GM18858 (cell line): ENCODE results near the gene LYPD8.
"Not testable (repeated sequence)": the region's sequence is repeated elsewhere in the genome, so short reads cannot be mapped to it uniquely, and the experiment has no call there.

Experiments used
- ATAC-seq: cut with Tn5 transposase; IDR thresholded peaks from one replicate; pipeline ENCODE4 v1.9.1; 2021; ENCODE audit not compliant: unreplicated experiment

LYPD8 gene, protein sequence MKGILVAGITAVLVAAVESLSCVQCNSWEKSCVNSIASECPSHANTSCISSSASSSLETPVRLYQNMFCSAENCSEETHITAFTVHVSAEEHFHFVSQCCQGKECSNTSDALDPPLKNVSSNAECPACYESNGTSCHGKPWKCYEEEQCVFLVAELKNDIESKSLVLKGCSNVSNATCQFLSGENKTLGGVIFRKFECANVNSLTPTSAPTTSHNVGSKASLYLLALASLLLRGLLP

DNA sequence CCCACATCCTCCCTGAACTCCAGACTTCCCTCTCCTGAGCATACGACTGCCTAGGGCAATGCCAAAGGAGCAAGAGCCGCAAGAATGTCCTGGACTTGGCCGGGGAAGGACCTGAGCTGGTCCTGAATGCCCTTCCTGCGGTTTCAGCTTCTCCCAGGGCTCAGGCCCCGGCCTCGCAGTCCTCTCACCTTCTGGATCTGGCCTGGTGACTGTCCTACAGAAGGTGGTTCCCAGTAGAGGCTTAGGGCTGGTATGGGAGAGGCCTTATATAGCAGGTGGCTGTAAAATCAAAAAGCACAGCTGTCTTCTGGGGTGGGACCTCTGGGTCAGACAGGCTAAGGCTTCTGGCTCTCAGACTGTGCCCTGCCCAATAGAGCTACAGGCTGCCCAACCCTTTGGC lies at the start of gene LYPD8:
Gene LYPD8 (minus strand): TSS at position 243 of the 400 bp plus-strand sequence. CDS start 4,678 bp downstream, outside the sequence.
- ATAC-seq, result no peak

DNA sequence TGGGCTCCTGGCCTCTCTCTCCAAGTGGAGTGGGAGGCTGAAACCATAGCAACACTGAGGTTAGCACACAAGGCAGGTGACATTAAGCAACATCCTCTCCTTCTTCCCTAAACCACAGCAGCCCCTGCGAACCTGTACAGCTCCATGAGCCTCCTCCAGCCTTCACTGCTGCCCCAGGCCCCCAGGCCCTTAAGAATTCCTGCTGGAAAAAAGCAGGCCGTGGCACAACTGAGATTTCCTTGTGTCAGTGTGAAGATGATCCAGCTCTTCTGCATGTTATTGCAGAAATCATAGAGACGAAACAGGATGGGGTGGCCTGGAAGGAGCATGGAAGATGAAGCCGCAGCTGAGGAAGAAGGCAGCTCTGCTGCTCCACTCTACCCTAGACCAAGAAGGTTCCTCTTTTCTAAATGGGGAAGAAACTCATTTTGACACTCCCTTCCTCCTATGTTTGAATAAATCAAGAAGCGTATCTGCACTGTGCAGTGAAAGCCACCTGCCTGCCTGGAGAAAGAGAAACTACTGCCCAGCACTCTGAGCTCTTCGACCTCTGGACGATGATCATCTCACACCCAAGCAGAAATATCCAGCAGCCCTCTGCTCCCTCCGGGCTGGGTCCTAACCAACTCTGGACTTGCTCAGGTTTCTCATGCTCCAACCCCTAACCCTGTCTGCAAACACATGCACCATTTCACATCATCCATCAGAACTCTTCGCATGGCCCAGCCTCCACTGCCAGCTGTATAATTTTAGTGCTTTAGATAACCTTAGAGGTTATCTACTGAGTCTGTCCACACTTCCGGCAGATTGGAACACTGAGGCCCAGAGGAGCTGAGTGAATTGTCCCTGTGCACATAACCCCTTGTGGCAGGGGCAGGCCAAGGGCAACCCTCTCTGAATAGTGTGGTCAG lies 49.5 kb upstream of the LYPD8 start:
- ATAC-seq, result peak; percentile 94

DNA sequence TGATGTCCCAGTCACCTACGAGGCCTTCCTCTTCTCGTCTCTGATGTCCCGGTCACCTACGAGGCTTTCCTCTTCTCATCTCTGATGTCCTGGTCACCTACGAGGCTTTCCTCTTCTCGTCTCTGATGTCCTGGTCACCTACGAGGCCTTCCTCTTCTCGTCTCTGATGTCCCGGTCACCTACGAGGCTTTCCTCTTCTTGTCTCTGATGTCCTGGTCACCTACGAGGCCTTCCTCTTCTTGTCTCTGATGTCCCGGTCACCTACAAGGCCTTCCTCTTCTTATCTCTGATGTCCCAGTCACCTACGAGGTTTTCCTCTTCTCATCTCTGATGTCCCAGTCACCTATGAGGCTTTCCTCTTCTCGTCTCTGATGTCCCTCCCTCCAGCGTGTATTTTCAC lies 47.9 kb upstream of the LYPD8 start:
- ATAC-seq, result not testable (repeated sequence)

DNA sequence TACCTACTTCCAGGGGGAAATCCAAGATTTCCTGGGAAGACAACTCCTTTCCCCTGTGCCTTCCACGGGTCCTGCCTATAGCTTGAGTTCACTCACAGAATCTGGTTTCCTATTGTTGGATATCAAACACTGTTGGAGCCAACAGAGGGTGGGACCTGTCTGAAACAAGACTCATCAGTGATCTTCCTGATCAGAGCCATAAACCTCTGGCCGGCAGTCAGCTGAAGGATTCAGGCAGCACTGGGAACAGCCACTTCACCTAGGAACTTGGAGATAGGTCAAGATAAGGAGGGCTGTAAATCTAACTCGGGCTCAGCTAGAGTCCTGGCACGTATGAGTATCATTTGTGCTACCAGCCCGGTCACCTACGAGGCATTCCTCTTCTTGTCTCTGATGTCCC lies 46.9 kb upstream of the LYPD8 start:
- ATAC-seq, result no peak

DNA sequence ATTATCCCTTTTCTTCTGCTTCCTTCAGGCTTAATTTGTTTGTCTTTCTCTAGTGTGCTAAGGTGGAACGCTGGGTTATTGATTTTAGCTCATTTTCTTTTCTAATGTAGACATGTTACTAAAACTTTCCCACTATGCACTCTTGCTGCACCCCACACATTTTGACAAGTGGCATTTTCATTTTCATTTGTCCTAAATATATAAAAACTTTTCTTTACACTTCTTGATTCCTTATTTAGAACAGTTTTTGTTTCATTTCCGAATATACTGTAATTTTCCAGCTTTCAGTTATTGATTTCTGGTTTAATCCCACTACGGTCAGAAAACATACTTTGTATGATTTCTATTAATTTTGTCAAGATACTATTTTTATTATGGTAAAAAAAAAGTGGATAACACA lies 44.9 kb upstream of the LYPD8 start:
- no peak for ATAC-seq

DNA sequence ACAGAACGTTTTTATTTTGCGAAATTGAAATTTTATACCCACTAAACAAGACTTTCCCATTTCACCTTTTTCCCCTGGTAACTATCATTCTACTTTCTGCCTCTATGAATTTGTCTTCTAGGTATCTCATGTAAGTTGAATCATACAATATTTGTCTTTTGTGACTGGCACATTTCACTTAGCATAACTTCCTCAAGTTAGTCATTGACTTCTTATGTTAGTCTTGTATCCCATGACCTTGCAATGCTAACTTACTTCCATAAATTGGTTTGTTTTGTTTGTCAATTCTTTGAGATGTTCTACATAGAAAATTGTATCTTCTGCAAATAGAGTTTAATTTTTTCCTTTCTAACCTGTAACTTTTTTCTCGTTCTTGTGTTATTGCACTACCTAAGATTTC lies 43.2 kb upstream of the LYPD8 start:
- ATAC-seq, result no peak

DNA sequence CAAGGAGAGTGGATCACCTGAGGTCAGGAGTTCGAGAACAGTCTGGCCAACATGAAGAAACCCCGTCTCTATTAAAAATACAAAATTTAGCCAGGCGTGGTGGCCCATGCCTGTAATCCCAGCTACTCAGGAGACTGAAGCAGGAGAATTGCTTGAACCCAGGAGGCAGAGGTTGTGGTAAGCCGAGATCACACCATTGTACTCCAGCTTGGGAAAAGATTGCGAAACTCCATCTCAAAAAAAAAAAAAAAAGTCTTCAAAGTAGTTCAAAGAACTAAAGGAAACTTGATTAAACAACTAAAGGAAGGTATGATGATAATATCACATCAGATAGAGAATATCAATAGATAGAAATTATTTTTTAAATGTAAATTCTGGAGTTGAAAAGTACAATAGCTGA lies 39.1 kb upstream of the LYPD8 start:
- not testable (repeated sequence) for ATAC-seq

DNA sequence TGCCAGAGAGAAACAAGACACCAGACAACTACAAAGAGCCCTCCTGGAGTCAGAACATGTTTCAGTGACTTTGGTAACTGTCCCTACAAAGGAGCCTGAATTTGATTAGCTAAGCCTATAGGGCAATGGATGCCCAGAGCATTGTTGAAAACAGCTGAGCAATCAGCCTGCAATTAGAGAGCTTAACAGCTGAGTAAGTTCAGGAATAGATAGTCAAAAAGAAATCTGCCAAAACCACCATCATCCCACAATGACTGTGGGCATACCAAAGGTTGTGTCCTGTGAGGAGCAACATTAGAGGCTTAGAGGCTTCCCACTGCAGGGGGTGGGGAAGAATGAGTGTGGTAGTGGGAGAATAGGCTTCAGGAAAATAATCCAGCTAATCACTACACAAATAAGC lies 38.0 kb upstream of the LYPD8 start:
- peak; percentile 95 for ATAC-seq

DNA sequence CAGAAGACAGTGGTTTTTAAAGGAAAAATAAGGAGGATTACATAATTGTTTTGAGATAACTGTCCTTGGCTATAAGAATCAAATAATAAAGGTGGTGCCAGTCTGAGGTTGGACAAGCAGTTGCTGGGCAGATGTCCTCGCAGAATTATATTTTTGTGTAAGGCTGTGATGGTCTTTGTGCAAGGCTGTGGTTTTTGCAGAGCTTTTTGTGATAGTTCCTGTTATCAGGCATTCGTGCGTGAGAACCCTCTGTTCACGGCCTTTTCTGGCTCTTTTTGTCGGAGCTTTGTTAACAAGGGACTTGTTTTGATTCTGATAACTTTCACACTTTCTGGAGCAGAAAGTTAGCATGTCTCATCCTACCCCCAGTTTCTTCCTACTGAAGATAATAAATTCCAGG lies 36.8 kb upstream of the LYPD8 start:
- peak; percentile 34 for ATAC-seq

DNA sequence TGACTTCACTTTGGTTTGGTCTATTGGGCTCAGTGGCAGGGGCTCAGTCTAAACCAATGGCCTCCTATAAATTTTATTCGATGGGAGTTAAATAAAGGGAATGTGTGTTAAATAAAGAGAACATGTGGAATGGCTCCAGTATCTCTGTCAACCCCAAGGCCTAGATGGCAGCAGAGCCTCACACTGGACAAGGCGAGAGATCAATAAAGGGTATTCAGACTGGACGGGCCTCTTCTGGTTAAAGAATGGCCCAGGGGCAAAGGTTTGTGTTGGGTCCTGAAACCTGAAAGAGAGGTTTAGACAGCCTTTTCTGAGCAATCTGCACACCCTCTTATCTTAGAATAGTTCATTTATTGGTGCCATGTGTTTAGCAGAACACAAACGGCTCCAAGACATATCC lies 35.5 kb upstream of the LYPD8 start:
- no peak for ATAC-seq

DNA sequence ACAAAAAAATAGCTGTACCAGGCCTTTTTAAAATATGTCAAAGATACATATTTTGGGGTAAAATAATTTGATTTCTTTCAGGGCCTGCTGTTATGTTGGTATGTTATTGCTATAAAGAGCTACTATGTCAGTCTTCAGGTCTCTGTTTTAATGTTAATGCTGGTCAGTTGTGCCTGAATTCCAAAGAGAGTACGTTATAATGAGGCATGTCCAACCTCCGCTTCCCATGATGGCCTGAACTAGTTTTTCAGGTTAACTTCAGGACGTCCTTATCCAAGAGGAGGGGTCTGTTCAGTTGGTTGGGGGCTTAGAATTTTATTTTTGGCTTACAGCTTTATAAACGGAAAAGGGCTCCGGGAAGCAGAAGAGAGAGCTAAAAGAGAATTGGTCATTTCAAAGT lies 34.9 kb upstream of the LYPD8 start:
- ATAC-seq, result no peak

DNA sequence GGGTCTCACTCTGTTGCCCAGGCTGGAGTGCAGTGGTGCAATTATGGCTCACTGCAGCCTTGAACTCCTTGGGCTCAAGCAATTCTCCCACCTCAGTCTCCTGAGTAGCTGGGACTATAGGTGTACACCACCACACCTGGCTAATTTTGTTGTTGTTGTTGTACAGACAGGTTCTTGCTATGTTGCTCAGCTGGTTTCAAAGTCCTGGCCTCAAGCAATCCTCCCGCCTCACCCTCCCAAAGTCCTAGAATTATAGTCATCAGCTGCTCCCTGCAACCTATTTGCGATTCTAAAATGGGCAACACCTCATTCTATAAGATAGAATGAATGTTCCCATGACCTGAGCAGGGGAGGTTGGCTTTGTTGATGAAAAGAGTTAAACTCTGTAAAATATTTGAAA lies 33.8 kb upstream of the LYPD8 start:
- ATAC-seq, result not testable (repeated sequence)

DNA sequence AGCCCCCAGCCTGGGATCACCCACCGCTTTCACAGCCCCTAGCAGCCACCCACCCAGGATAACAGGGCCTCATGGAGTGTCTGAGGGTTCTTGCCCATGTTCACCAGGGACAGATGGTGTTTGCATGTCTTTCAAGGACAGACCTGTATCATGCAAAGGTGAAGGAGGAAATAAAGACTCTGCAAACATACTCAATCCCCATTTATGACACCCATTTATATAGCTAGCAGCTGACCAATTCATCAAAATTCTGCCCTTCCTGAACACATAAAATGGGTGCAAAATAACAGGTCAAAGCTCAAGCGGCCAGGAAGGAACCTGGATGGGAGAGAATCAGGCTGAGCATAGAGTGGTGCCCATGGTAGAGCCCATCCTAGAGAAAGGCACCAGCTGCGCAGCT lies 32.8 kb upstream of the LYPD8 start:
- ATAC-seq, result no peak

DNA sequence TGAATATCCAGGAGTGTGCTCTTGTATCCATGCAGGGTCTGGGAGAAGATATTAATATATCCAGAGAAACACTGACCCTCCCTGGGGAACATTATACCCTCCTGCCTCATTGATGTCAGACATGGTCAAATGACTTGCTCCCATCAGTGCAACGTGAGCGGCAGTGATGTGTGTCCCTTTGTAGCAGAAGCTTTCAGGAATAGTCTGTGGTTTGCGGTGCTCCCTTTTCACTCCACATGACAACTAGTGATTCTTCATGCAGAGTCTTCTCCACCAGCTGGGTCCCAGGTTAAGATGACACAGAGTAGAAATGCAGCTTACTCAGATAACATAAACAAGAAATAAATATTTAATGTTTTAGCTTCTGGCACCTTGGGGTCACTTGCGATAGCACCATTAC lies 31.9 kb upstream of the LYPD8 start:
- ATAC-seq, result no peak

DNA sequence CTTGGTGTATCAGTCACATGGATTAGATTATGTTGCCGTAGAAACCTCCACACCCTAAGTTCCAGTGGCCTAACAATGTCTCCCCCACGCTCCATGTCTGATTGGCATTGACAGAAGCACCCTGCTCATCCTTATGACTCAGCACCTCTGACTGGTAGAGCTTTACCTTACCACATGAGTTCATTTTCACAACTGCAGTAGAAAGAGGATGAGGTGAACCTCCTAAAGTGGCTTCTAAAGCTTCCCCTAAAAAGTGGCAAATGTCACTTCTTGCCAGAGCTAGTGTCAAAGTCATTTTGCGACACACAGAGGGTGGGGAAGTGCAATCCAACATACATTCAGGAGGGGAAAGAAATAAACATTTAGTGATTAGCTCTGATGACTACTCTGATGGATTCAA lies 30.6 kb upstream of the LYPD8 start:
- peak; percentile 83 for ATAC-seq

DNA sequence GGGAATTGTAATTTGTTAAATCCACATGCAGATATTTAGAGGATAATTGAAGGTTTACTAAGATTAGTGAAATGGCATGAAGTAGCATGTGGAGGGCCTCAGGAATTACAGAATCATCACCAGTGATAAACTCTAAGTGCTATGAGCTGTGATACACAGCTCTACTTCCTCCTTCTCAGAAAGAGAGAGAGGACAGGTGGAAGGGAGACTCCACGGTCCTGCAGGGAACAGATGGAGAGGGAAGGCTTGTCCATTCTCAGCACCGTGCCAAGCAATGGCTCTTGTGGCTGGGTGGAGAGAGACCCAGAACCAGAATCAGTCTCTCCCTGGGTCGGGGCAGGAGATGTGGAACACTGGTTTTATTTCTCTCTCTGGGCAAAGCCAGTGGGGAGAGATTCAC lies 27.8 kb upstream of the LYPD8 start:
- no peak for ATAC-seq

DNA sequence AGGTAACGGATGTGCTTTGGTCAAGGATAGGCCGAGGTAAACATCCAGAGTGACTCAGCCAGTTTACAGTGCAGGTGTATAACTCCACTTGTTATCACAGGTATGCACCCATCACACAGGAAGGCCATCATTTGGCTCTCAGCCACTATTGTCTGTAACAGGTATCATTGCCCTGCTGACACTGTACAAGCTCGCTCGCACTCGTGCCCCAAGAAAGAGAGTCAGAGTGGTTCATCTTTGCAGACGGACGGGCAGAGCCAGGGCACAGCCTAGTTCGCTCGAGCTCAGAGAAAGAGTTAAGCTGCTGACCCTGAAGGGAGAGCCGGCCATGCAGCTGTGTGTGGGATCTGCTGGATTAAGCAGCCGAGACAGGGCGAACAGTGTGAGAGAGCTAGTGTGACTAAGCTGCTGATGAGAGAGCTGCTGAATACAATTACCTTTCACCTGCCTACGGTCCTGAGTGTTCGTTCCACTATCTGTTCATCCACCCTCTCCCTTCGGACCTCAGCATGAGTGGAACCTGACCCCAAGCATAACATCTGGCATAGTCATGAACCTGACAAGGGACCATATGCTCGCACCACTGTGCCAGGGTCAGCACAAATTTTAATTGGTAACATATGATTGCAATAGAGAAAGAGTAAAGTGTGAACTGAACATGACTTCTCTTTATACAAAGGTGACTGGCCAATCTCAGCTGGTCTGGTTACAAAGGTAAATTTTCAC lies 27.0 kb upstream of the LYPD8 start:
- no peak for ATAC-seq

DNA sequence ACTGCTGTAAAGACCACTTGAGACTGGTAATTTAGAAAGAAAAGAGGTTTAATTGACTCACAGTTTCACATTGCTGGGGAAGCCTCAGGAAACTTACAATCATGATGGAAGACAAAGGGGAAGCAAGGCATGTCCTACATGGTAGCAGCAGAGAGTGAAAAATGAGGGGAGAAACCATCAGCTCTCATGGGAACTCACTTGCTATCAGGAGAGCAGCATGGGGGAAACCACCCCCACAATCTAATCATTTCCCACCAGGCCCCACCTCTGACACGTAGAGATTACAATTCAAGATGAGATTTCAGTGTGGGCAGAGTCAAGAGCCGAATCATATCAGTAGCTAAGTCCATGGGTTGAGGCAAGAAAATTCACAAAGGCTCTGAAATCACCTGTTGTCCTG lies 23.8 kb upstream of the LYPD8 start:
- ATAC-seq, result no peak

DNA sequence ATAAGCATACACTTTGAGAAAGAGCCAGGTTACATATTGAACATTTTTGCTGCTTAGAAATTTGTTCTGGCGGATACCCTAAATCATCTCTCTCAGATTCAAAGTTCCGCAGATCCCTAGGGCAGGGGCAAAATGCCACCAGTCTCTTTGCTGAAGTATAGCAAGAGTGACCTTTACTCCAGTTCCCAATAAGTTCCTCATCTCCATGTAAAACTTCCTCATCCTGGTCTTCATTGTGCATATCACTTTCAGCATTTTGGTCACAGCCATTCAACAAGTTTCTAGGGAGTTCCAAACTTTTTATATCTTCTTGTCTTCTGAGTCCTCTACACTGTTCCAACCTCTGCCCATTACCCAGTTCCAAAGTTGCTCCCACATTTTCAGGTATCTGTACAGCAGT lies 23.3 kb upstream of the LYPD8 start:
- ATAC-seq, result no peak

DNA sequence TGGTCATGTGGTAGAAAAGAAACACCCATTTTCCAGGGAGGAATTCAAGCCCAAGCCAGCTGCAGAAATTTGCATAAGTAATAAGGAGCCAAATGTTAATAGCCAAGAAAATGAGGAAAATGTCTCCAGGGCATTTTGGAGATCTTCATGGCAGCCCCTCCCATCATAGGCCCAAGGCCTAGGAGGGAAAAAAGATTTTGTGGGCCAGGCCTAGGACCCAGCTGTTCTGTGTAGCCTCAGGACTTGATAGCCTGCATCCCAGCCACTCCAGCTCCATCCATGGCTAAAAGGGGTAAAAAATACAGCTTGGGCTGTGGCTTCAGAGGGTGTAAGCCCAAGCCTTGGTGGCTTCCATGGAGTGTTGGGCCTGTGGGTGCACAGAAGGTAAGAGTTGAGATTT lies 21.4 kb upstream of the LYPD8 start:
- ATAC-seq, result no peak

DNA sequence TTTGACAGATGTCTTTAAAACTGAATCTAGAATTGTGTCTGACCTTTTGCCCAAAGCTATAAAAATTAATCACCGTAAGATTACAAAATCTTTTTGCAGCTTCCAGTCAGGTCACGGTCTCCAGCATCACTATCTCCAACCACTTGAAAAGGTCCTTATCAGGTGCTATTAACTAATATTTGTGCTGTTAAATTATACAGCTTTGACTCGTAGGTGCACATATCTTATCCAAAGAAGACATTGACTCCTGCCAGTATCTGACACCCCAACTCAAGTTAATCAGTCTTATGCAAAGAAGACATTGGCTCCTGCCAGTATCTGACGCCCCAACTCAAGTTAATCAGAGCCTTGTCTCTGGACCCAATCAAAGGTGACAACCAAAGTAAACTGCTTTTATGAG lies 19.9 kb upstream of the LYPD8 start:
- ATAC-seq, result no peak

DNA sequence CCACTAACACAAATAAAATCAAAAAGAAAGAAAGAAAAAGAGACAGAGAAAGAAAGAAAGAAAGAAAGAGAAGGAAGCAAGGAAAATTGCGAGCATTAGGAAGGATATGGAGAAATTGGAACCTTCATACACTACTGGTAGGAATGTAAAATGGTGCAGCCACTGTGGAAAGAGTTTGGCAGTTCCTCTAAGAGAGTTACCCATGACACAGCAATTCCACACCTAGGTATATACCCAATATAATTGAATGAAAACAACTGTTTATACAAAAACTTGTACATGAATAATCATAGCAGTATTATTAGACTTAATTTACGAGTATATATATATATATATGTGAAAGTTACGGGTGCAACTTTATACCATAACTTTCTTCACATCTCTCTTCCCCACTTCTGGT lies 4.1 kb upstream of the LYPD8 start:
- ATAC-seq, result no peak
